ENCODE data around the gene MOV10L1.

- TF ChIP-seq CTCF (conservative IDR thresholded peaks at IDR 0.05; ENCODE audit: low read depth, low read length) (no peak), EZH2 (IDR thresholded peaks at IDR 0.05; ENCODE audit: borderline replicate concordance, low read depth, low read length, poor library complexity, severe bottlenecking) (no peak)
These were observed 41.6 kb upstream of the MOV10L1 start for GRCh38 chr22:50048061-50048765.
